A549 (cell line): Measurements from ENCODE around the gene MED12L. TPM values are rescaled to one million over a fixed set of nuclear protein-coding genes. Genes with fewer than 3 reads are reported as not detected.

Experiments used
- ATAC-seq, 2 experiments: fragments of 200-7000 bp in 1 of 2; fragments of >200 bp in 1 of 2; cut with Nextera tagmentation in 1 of 2; cut with Tn5 transposase in 1 of 2; 3 replicates each; pipeline versions ENCODE4 v1.8.0 to v1.9.1; 2018 to 2020; ENCODE audit warnings: mild to moderate bottlenecking in 1 of 2, moderate library complexity in 1 of 2
- CTCF ChIA-PET: fragments of 300-600 bp; sonication (Branson Sonifier 250); formaldehyde crosslinking; extraction: SDS; loops from one replicate; lab custom pipeline; 2021; ENCODE audit warnings: antibody characterized with exemption, inconsistent platforms; lab: Yijun Ruan, JAX
- POLR2A ChIA-PET: fragments of 350-600 bp; formaldehyde crosslinking; extraction: SDS; loops from one replicate; lab custom pipeline; 2021; ENCODE audit warnings: antibody characterized with exemption, inconsistent platforms; lab: Yijun Ruan, JAX
- DNase-seq, 2 experiments: peaks; one replicate each; pipeline versions ENCODE4 v3.0.0 to v3.0.0-alpha.2; 2011 to 2016; ENCODE audit warnings: low read depth in 1 of 2, low spot score in 1 of 2
- FAIRE-seq: peaks from 2 replicates; lab custom pipeline; 2011; peaks lifted over from hg19 to GRCh38; lab: Jason Lieb, UNC
- H3K27ac ChIP-seq, 2 experiments: fragments of >200 bp; sonication (Bioruptor Twin); formaldehyde crosslinking; 3 replicates each; pipeline ENCODE4 v1.5.1; 2016 to 2017
- H3K4me1 ChIP-seq: fragments of >200 bp; sonication (Bioruptor Twin); formaldehyde crosslinking; 3 replicates; pipeline ENCODE4 v1.6.1; 2016
- H3K4me2 ChIP-seq: fragments of >200 bp; sonication (Bioruptor Twin); formaldehyde crosslinking; 3 replicates; pipeline ENCODE4 v1.6.1; 2016
- H3K4me3 ChIP-seq: fragments of >200 bp; sonication (Bioruptor Twin); formaldehyde crosslinking; 3 replicates; pipeline ENCODE4 v1.5.1; 2016
- H3K9me3 ChIP-seq: fragments of >200 bp; sonication (Bioruptor Twin); formaldehyde crosslinking; 3 replicates; pipeline ENCODE4 v1.6.1; 2016
- CBX2 ChIP-seq: fragments of 200-600 bp; sonication (generic); IDR thresholded peaks from 2 replicates; pipeline ENCODE4 v1.6.1; 2016; ENCODE audit warnings: low read depth, mild to moderate bottlenecking, borderline replicate concordance
- CBX8 ChIP-seq: fragments of 200-600 bp; sonication (generic); IDR thresholded peaks from 2 replicates; pipeline ENCODE4 v1.6.1; 2016
- CEBPB ChIP-seq, 2 experiments: fragments of >200 bp in 1 of 2; sonication (Bioruptor Twin) in 1 of 2; formaldehyde crosslinking in 1 of 2; IDR thresholded peaks; 2 replicates each; pipeline ENCODE4 v1.6.1; 2012 to 2016
- ESRRA ChIP-seq: fragments of 150-350 bp; IDR thresholded peaks from 2 replicates; pipeline ENCODE4 v1.6.1; 2014; ENCODE audit warnings: mild to moderate bottlenecking, low read length, borderline replicate concordance
- FOSL2 ChIP-seq, 2 experiments: fragments of 450-650 bp in 1 of 2; fragments of >200 bp in 1 of 2; sonication (Bioruptor Twin) in 1 of 2; formaldehyde crosslinking; IDR thresholded peaks; 2 replicates each; pipeline versions ENCODE4 v1.5.0 to v1.6.1; 2016 to 2020; ENCODE audit warnings: mild to moderate bottlenecking in 1 of 2, moderate library complexity in 1 of 2
- FOXS1 ChIP-seq: fragments of 250-450 bp; sonication (Bioruptor Pico); IDR thresholded peaks from 2 replicates; pipeline ENCODE4 v1.5.0; 2020; ENCODE audit warnings: mild to moderate bottlenecking, moderate library complexity
- GATA3 ChIP-seq: IDR thresholded peaks from 2 replicates; pipeline ENCODE4 v1.6.1; 2012; ENCODE audit warnings: borderline replicate concordance
- HOXB13 ChIP-seq: fragments of 250-450 bp; sonication (Bioruptor Pico); IDR thresholded peaks from 2 replicates; pipeline ENCODE4 v1.5.0; 2020; ENCODE audit warnings: low read depth, mild to moderate bottlenecking, moderate library complexity
- KDM1A ChIP-seq: fragments of 200-600 bp; sonication (generic); IDR thresholded peaks from 2 replicates; pipeline ENCODE4 v1.6.1; 2016; ENCODE audit warnings: low read depth, mild to moderate bottlenecking
- PHF8 ChIP-seq: fragments of 200-600 bp; sonication (generic); IDR thresholded peaks from 2 replicates; pipeline ENCODE4 v1.6.1; 2016; ENCODE audit warnings: low read depth, mild to moderate bottlenecking, antibody characterized with exemption, moderate library complexity, borderline replicate concordance
- POLR2AphosphoS2 ChIP-seq: conservative IDR thresholded peaks from 2 replicates; pipeline ENCODE4 v1.6.1; 2012; ENCODE audit warnings: low read length, improper control_type of control experiment, inconsistent platforms
- RCOR1 ChIP-seq: fragments of 150-350 bp; IDR thresholded peaks from 2 replicates; pipeline ENCODE4 v1.6.1; 2014; ENCODE audit warnings: antibody characterized with exemption, low read length, low read depth
- SREBF2 ChIP-seq: fragments of 450-650 bp; IDR thresholded peaks from 2 replicates; pipeline ENCODE4 v1.6.1; 2014; ENCODE audit warnings: mild to moderate bottlenecking, moderate library complexity
- TP53 ChIP-seq: fragments of 250-450 bp; sonication (Bioruptor Pico); IDR thresholded peaks from 2 replicates; pipeline ENCODE4 v1.5.0; 2021; ENCODE audit warnings: mild to moderate bottlenecking, moderate library complexity
- ZFP36 ChIP-seq: fragments of 450-650 bp; IDR thresholded peaks from 2 replicates; pipeline ENCODE4 v1.6.1; 2014; ENCODE audit warnings: borderline replicate concordance; ENCODE audit not compliant: partially characterized antibody
- ZNF302 ChIP-seq: fragments of 250-450 bp; sonication (Bioruptor Pico); IDR thresholded peaks from 2 replicates; pipeline ENCODE4 v1.9.0; 2021; ENCODE audit warnings: inconsistent platforms, mild to moderate bottlenecking, moderate library complexity
- WGBS: methylation state at CpG from one replicate; pipeline ENCODE4 v1.1.6; 2017; ENCODE audit errors: missing lambda C conversion rate; 5-methylcytosine and 5-hydroxymethylcytosine counted together
- polyA plus RNA-seq, 4 experiments: library from polyadenylated mRNA; depleted of rRNA in 3 of 4; stranded (reverse); fragments of >200 nt; fragmentation: RNase III in 1 of 4; extraction: RNeasy Plus Mini Kit Qiagen cat#74134 plus additional on column Dnase treatment in 1 of 4; gene quantifications; 2 replicates in 3 of 4; 3 replicates in 1 of 4; pipeline ENCODE4 v1.2.3, GENCODE V29; 2011 to 2017
- TF ChIP-seq, protein P1 (sequence below): fragments of >200 bp; sonication (Bioruptor Twin); formaldehyde crosslinking; IDR thresholded peaks from 3 replicates; pipeline ENCODE4 v1.5.1; 2016
- TF ChIP-seq, protein P2 (sequence below): IDR thresholded peaks from 2 replicates; pipeline ENCODE4 v1.6.1; 2012; ENCODE audit warnings: low read depth, borderline replicate concordance
- TF ChIP-seq, protein P3 (sequence below): IDR thresholded peaks from 2 replicates; pipeline ENCODE4 v1.6.1; 2012

The MED12L gene
- polyA plus RNA-seq, 2 of the 4 experiments (the other 2 are of a cell fraction), result 0.32 to 0.63 TPM

DNA sequence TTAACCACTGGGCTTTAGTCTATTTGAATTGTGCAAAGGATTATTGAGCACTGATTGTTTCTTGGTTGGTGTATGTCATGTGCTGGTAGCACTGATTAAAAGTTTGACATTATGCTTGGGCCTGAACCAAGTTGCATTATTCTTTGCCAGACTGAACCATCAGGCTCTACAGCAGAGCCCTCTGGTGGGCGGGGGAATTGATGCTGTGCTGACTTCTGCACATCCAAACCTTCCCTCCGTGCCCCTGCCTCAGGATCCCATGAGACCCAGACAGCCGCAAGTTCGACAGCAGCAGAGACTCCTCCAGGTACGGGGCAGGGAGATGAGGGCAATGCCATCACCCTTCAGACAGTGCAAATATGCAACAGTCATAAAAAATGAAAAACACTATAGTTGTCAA lies 327.5 kb downstream of the MED12L start:
- DNase-seq (no peak), ATAC-seq (no peak)
- POLR2A ChIA-PET, result no interaction called here
- Histone ChIP-seq H3K4me1 (no peaks in the 10 kb centered on the region), H3K4me2 (no peak overlapping the region), H3K9me3 (no peaks in the 10 kb centered on the region), H3K4me3 (no peak overlapping the region)
- CTCF ChIA-PET, result interaction anchor here (0.7 kb wide), 1 partner anchor 15 kb away, joined by 3 read pairs; no protein-coding TSS in a partner anchor
- TF ChIP-seq TP53 (CRISPR knock-in tag) (no peak), PHF8 (no peak), HOXB13 (CRISPR knock-in tag) (no peak), KDM1A (no peak), RCOR1 (no peak), FOXS1 (CRISPR knock-in tag) (no peak), CBX8 (no peak), POLR2AphosphoS2 (no peak), CBX2 (no peak), ESRRA (no peak), ZFP36 (no peak), CEBPB (IDR thresholded peaks at IDR 0.05) (no peak)
- TF ChIP-seq, protein P1, sequence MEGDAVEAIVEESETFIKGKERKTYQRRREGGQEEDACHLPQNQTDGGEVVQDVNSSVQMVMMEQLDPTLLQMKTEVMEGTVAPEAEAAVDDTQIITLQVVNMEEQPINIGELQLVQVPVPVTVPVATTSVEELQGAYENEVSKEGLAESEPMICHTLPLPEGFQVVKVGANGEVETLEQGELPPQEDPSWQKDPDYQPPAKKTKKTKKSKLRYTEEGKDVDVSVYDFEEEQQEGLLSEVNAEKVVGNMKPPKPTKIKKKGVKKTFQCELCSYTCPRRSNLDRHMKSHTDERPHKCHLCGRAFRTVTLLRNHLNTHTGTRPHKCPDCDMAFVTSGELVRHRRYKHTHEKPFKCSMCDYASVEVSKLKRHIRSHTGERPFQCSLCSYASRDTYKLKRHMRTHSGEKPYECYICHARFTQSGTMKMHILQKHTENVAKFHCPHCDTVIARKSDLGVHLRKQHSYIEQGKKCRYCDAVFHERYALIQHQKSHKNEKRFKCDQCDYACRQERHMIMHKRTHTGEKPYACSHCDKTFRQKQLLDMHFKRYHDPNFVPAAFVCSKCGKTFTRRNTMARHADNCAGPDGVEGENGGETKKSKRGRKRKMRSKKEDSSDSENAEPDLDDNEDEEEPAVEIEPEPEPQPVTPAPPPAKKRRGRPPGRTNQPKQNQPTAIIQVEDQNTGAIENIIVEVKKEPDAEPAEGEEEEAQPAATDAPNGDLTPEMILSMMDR, result no peak
- TF ChIP-seq, protein P2, sequence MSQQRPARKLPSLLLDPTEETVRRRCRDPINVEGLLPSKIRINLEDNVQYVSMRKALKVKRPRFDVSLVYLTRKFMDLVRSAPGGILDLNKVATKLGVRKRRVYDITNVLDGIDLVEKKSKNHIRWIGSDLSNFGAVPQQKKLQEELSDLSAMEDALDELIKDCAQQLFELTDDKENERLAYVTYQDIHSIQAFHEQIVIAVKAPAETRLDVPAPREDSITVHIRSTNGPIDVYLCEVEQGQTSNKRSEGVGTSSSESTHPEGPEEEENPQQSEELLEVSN, result no peak
- TF ChIP-seq, protein P3, sequence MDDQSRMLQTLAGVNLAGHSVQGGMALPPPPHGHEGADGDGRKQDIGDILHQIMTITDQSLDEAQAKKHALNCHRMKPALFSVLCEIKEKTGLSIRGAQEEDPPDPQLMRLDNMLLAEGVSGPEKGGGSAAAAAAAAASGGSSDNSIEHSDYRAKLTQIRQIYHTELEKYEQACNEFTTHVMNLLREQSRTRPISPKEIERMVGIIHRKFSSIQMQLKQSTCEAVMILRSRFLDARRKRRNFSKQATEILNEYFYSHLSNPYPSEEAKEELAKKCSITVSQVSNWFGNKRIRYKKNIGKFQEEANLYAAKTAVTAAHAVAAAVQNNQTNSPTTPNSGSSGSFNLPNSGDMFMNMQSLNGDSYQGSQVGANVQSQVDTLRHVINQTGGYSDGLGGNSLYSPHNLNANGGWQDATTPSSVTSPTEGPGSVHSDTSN, result no peak
- TF ChIP-seq, all 56 proteins: peak for 0
- WGBS, result 58% methylated on average over 5 of the region's 5 CpGs
- FAIRE-seq, result no peak
- H3K27ac ChIP-seq, result no peak overlapping the region

DNA sequence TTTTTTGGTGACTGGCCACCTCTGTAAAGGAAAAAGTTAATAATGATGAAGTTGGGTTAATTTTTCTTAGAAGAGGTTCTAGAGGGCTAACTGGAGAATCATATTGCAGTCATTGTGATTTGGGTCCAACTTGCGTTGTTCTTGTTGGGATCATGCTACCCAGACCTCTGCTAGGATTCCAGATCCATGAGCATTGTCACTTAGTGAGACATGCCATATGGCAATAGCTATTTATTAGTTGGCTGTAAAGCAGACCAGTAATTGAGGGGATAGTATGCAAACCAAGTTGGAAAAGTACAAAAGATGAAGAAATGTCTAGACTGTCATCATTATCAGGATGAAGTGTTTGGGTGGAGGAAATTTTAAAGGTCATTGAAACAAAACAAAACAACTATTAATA lies 329.8 kb downstream of the MED12L start:
- ATAC-seq, result no peak
- Histone ChIP-seq H3K4me1 (no peaks in the 10 kb centered on the region), H3K27ac (no peak overlapping the region), H3K4me3 (no peak overlapping the region), H3K9me3 (no peaks in the 10 kb centered on the region), H3K4me2 (no peak overlapping the region)
- no peak for FAIRE-seq
- DNase-seq, result no peak
- TF ChIP-seq TP53 (CRISPR knock-in tag) (no peak), CBX8 (no peak)
- ChIA-PET CTCF (interaction anchor here (0.7 kb wide), 1 partner anchor 504 kb away, joined by 3 read pairs; no protein-coding TSS in a partner anchor), POLR2A (no interaction called here)
- 87% methylated on average over 1 of the region's 1 CpG for WGBS

DNA sequence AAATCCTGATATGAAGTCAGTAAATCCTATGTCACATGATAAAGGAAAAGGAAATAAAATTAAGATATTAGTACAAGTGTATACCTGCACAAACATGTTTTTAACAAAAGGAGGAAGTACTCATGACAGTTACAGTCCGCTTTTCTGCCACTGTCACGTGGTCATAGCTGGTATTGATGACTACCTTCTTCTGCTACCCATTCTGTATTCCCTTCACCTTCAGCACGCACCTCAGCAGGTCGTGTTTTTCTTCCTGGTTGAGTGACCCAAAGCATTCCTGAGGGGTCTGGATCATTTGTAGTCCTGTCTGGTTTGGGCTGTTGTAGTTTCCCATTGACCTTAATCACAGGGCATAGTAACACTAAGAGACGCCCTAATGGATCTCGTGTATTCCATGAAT lies 334.3 kb downstream of the MED12L start:
- H3K27ac ChIP-seq, result no peak overlapping the region
- ATAC-seq (no peak), FAIRE-seq (no peak), DNase-seq (no peak)
- TF ChIP-seq GATA3, result no peak
- TF ChIP-seq CEBPB (IDR thresholded peaks at IDR 0.05), result no peak
- no peak for TF ChIP-seq ZNF302
- no peak for TF ChIP-seq FOSL2 (IDR thresholded peaks at IDR 0.05)
- TF ChIP-seq FOSL2 (CRISPR knock-in tag; IDR thresholded peaks at IDR 0.05), result no peak
- TF ChIP-seq SREBF2, result no peak
- POLR2A ChIA-PET, result no interaction called here
- H3K4me1 ChIP-seq, result peaks cover 5% of the 10 kb centered on the region; the same call in 1 of the 3 replicates
- CTCF ChIA-PET, result no interaction called here
- WGBS, result 67% methylated on average over 6 of the region's 6 CpGs
- H3K9me3 ChIP-seq, result no peaks in the 10 kb centered on the region
- H3K4me2 ChIP-seq, result no peak overlapping the region
- no peak overlapping the region for H3K4me3 ChIP-seq
